ENCODE results near the gene ATP2A1.
"Not testable (repeated sequence)": the region's sequence is repeated elsewhere in the genome, so short reads cannot be mapped to it uniquely, and the experiment has no call there.

Gene ATP2A1

GRCh38 chr16:28883221-28883996 lies 5.1 kb downstream of the ATP2A1 start:
- no peak for FAIRE-seq

GRCh38 chr16:28884045-28884444 lies 5.8 kb downstream of the ATP2A1 start:
- FAIRE-seq, result no peak

- no peak for FAIRE-seq
Observed at GRCh38 chr16:28886945-28887344, 8.7 kb downstream of the ATP2A1 start.

- not testable (repeated sequence) for FAIRE-seq
Observed at GRCh38 chr16:28890355-28890754, 12.1 kb downstream of the ATP2A1 start.

- no peak for FAIRE-seq
Observed at GRCh38 chr16:28891964-28892890, 13.9 kb downstream of the ATP2A1 start.

GRCh38 chr16:28893291-28893690 lies 15.0 kb downstream of the ATP2A1 start:
- no peak for FAIRE-seq

- FAIRE-seq, result no peak
Observed at GRCh38 chr16:28895609-28896008, 17.3 kb downstream of the ATP2A1 start.

GRCh38 chr16:28897826-28898225 lies 19.5 kb downstream of the ATP2A1 start:
- FAIRE-seq, result no peak

GRCh38 chr16:28898266-28898665 lies 20.0 kb downstream of the ATP2A1 start:
- no peak for FAIRE-seq

GRCh38 chr16:28898942-28899341 lies 20.7 kb downstream of the ATP2A1 start:
- no peak for FAIRE-seq

- FAIRE-seq, result no peak
Observed at GRCh38 chr16:28899882-28900590, 21.7 kb downstream of the ATP2A1 start.

- no peak for FAIRE-seq
Observed at GRCh38 chr16:28900601-28901000, 22.3 kb downstream of the ATP2A1 start.

- no peak for FAIRE-seq
Observed at GRCh38 chr16:28901862-28902261, 23.6 kb downstream of the ATP2A1 start.

GRCh38 chr16:28902909-28903308 lies 24.6 kb downstream of the ATP2A1 start:
- no peak for FAIRE-seq

GRCh38 chr16:28903344-28904042 lies 25.2 kb downstream of the ATP2A1 start:
- no peak for FAIRE-seq

GRCh38 chr16:28904363-28904762 lies 26.1 kb downstream of the ATP2A1 start:
- no peak for FAIRE-seq

GRCh38 chr16:28904828-28905227 lies 26.5 kb downstream of the ATP2A1 start:
- FAIRE-seq, result no peak

GRCh38 chr16:28905229-28905754 lies 27.0 kb downstream of the ATP2A1 start:
- FAIRE-seq, result no peak

GRCh38 chr16:28905800-28906372 lies 27.6 kb downstream of the ATP2A1 start:
- no peak for FAIRE-seq

- peak; percentile 94 for FAIRE-seq
Observed at GRCh38 chr16:28910086-28911031, 32.1 kb downstream of the ATP2A1 start.

GRCh38 chr16:28912558-28912957 lies 34.3 kb downstream of the ATP2A1 start:
- FAIRE-seq, result no peak
